ENCODE data around the gene GRHL3.

Gene GRHL3

GRCh38 chr1:24311741-24312140 lies 7.4 kb upstream of the GRHL3 start:
- Histone ChIP-seq H2BK5ac (ENCODE audit: low read length) (no peak overlapping the region), H3K4ac (ENCODE audit: low read length) (no peak overlapping the region), H3K23ac (ENCODE audit: low read depth, low read length, poor library complexity) (no peak overlapping the region), H3K14ac (ENCODE audit: low read length) (no peak overlapping the region), H2BK12ac (ENCODE audit: low read length) (no peak overlapping the region), H3K27me3 (ENCODE audit: control insufficient read depth in 3 of 3, insufficient read depth in 3 of 3, low read depth in 1 of 3, low read length in 3 of 3) (peaks cover 0 to 6% (median 0%) of the 10 kb centered on the region in 3 experiments), H3K4me3 (ENCODE audit: low read length in 2 of 2) (no peak overlapping the region), H3K36me3 (replicated peaks in 1 of 2; ENCODE audit: control insufficient read depth in 2 of 2, insufficient read depth in 2 of 2, low read length in 2 of 2) (no peaks in the 10 kb centered on the region), H3K9ac (ENCODE audit: low read depth, low read length, poor library complexity) (no peak overlapping the region), H2AFZ (ENCODE audit: low read length) (no peak overlapping the region), H3K18ac (ENCODE audit: low read length) (no peak overlapping the region), H2BK15ac (ENCODE audit: low read length) (no peak overlapping the region), H3K27ac (replicated peaks; ENCODE audit: low read length) (no peak overlapping the region), H4K91ac (ENCODE audit: low read depth, low read length, poor library complexity) (no peak overlapping the region), H2AK5ac (ENCODE audit: low read depth, low read length) (no peak overlapping the region), H4K8ac (ENCODE audit: low read depth, low read length) (no peak overlapping the region), H2BK120ac (ENCODE audit: low read depth, low read length) (no peak overlapping the region), H3K9me3 (replicated peaks in 1 of 2; ENCODE audit: control insufficient read depth in 2 of 2, insufficient read depth in 1 of 2, low read depth in 1 of 2, low read length in 2 of 2) (no peaks in the 10 kb centered on the region), H3K4me2 (ENCODE audit: insufficient read depth, low read length, poor library complexity, severe bottlenecking) (no peak overlapping the region), H3K79me1 (ENCODE audit: low read depth, low read length) (no peaks in the 10 kb centered on the region), H3K4me1 (ENCODE audit: control insufficient read depth in 2 of 2, insufficient read depth in 1 of 2, low read depth in 1 of 2, low read length in 2 of 2) (peaks cover 0 to 6% of the 10 kb centered on the region in 2 donors)
- no CpG with 5 or more reads among the region's 1 CpG for WGBS, 2 donors (ENCODE audit: extremely low coverage in 2 of 2, insufficient read length in 2 of 2, insufficient replicate concordance in 1 of 2)
- DNase-seq (ENCODE audit: low spot score), result no peak

- Histone ChIP-seq H3K4ac (ENCODE audit: low read length) (no peak overlapping the region), H3K4me2 (ENCODE audit: insufficient read depth, low read length, poor library complexity, severe bottlenecking) (no peak overlapping the region), H3K9me3 (replicated peaks in 1 of 2; ENCODE audit: control insufficient read depth in 2 of 2, insufficient read depth in 1 of 2, low read depth in 1 of 2, low read length in 2 of 2) (no peaks in the 10 kb centered on the region), H3K4me3 (ENCODE audit: low read length in 2 of 2) (no peak overlapping the region), H2BK120ac (ENCODE audit: low read depth, low read length) (no peak overlapping the region), H3K14ac (ENCODE audit: low read length) (no peak overlapping the region), H4K8ac (ENCODE audit: low read depth, low read length) (no peak overlapping the region), H3K4me1 (ENCODE audit: control insufficient read depth in 2 of 2, insufficient read depth in 1 of 2, low read depth in 1 of 2, low read length in 2 of 2) (peaks cover 0 to 5% of the 10 kb centered on the region in 2 donors), H3K23ac (ENCODE audit: low read depth, low read length, poor library complexity) (no peak overlapping the region), H2BK12ac (ENCODE audit: low read length) (no peak overlapping the region), H3K18ac (ENCODE audit: low read length) (no peak overlapping the region), H2BK5ac (ENCODE audit: low read length) (no peak overlapping the region), H3K9ac (ENCODE audit: low read depth, low read length, poor library complexity) (no peak overlapping the region), H4K91ac (ENCODE audit: low read depth, low read length, poor library complexity) (no peak overlapping the region), H3K27me3 (ENCODE audit: control insufficient read depth in 3 of 3, insufficient read depth in 3 of 3, low read depth in 1 of 3, low read length in 3 of 3) (peaks cover 2 to 39% (median 13%) of the 10 kb centered on the region in 3 experiments), H3K79me1 (ENCODE audit: low read depth, low read length) (no peaks in the 10 kb centered on the region), H2AK5ac (ENCODE audit: low read depth, low read length) (no peak overlapping the region), H3K36me3 (replicated peaks in 1 of 2; ENCODE audit: control insufficient read depth in 2 of 2, insufficient read depth in 2 of 2, low read length in 2 of 2) (no peaks in the 10 kb centered on the region), H2BK15ac (ENCODE audit: low read length) (no peak overlapping the region), H2AFZ (ENCODE audit: low read length) (no peak overlapping the region), H3K27ac (replicated peaks; ENCODE audit: low read length) (no peak overlapping the region)
- WGBS, 2 donors (ENCODE audit: extremely low coverage in 2 of 2, insufficient read length in 2 of 2, insufficient replicate concordance in 1 of 2), result no CpG with 5 or more reads among the region's 6 CpGs
- no peak for DNase-seq (ENCODE audit: low spot score)
Observed at GRCh38 chr1:24315391-24315790, 3.8 kb upstream of the GRHL3 start.

GRCh38 chr1:24316645-24317044 lies 2.5 kb upstream of the GRHL3 start:
- H3K27me3 ChIP-seq (ENCODE audit: control insufficient read depth in 3 of 3, insufficient read depth in 3 of 3, low read depth in 1 of 3, low read length in 3 of 3), result peaks cover 2 to 51% (median 25%) of the 10 kb centered on the region in 3 experiments
- no peaks in the 10 kb centered on the region for H3K36me3 ChIP-seq (replicated peaks in 1 of 2; ENCODE audit: control insufficient read depth in 2 of 2, insufficient read depth in 2 of 2, low read length in 2 of 2)
- no peak overlapping the region for H3K4ac ChIP-seq (ENCODE audit: low read length)
- no peak overlapping the region for H3K9ac ChIP-seq (ENCODE audit: low read depth, low read length, poor library complexity)
- no peak overlapping the region for H2AFZ ChIP-seq (ENCODE audit: low read length)
- H3K79me1 ChIP-seq (ENCODE audit: low read depth, low read length), result no peaks in the 10 kb centered on the region
- H2AK5ac ChIP-seq (ENCODE audit: low read depth, low read length), result no peak overlapping the region
- no peak for DNase-seq (ENCODE audit: low spot score)
- peaks cover 0 to 8% of the 10 kb centered on the region in 2 donors for H3K4me1 ChIP-seq (ENCODE audit: control insufficient read depth in 2 of 2, insufficient read depth in 1 of 2, low read depth in 1 of 2, low read length in 2 of 2)
- no peak overlapping the region for H3K14ac ChIP-seq (ENCODE audit: low read length)
- WGBS, 2 donors (ENCODE audit: extremely low coverage in 2 of 2, insufficient read length in 2 of 2, insufficient replicate concordance in 1 of 2), result no CpG with 5 or more reads among the region's 3 CpGs
- no peak overlapping the region for H4K91ac ChIP-seq (ENCODE audit: low read depth, low read length, poor library complexity)
- H2BK12ac ChIP-seq (ENCODE audit: low read length), result no peak overlapping the region
- no peak overlapping the region for H3K27ac ChIP-seq (replicated peaks; ENCODE audit: low read length)
- H3K4me2 ChIP-seq (ENCODE audit: insufficient read depth, low read length, poor library complexity, severe bottlenecking), result no peak overlapping the region
- H2BK15ac ChIP-seq (ENCODE audit: low read length), result no peak overlapping the region
- no peak overlapping the region for H3K18ac ChIP-seq (ENCODE audit: low read length)
- H2BK5ac ChIP-seq (ENCODE audit: low read length), result no peak overlapping the region
- no peak overlapping the region for H3K4me3 ChIP-seq (ENCODE audit: low read length in 2 of 2)
- H3K9me3 ChIP-seq (replicated peaks in 1 of 2; ENCODE audit: control insufficient read depth in 2 of 2, insufficient read depth in 1 of 2, low read depth in 1 of 2, low read length in 2 of 2), result no peaks in the 10 kb centered on the region
- no peak overlapping the region for H4K8ac ChIP-seq (ENCODE audit: low read depth, low read length)
- no peak overlapping the region for H3K23ac ChIP-seq (ENCODE audit: low read depth, low read length, poor library complexity)
- no peak overlapping the region for H2BK120ac ChIP-seq (ENCODE audit: low read depth, low read length)

- Histone ChIP-seq H3K79me1 (ENCODE audit: low read depth, low read length) (no peaks in the 10 kb centered on the region), H3K36me3 (replicated peaks in 1 of 2; ENCODE audit: control insufficient read depth in 2 of 2, insufficient read depth in 2 of 2, low read length in 2 of 2) (no peaks in the 10 kb centered on the region), H3K4me1 (ENCODE audit: control insufficient read depth in 2 of 2, insufficient read depth in 1 of 2, low read depth in 1 of 2, low read length in 2 of 2) (peaks cover 0 to 8% of the 10 kb centered on the region in 2 donors), H2BK5ac (ENCODE audit: low read length) (no peak overlapping the region), H3K4me3 (ENCODE audit: low read length in 2 of 2) (no peak overlapping the region), H3K4ac (ENCODE audit: low read length) (no peak overlapping the region), H2BK120ac (ENCODE audit: low read depth, low read length) (no peak overlapping the region), H4K91ac (ENCODE audit: low read depth, low read length, poor library complexity) (no peak overlapping the region), H3K4me2 (ENCODE audit: insufficient read depth, low read length, poor library complexity, severe bottlenecking) (no peak overlapping the region), H3K9me3 (replicated peaks in 1 of 2; ENCODE audit: control insufficient read depth in 2 of 2, insufficient read depth in 1 of 2, low read depth in 1 of 2, low read length in 2 of 2) (no peaks in the 10 kb centered on the region), H2AK5ac (ENCODE audit: low read depth, low read length) (no peak overlapping the region), H3K23ac (ENCODE audit: low read depth, low read length, poor library complexity) (no peak overlapping the region), H3K27ac (replicated peaks; ENCODE audit: low read length) (no peak overlapping the region), H2BK15ac (ENCODE audit: low read length) (no peak overlapping the region), H2BK12ac (ENCODE audit: low read length) (no peak overlapping the region), H3K14ac (ENCODE audit: low read length) (no peak overlapping the region), H3K18ac (ENCODE audit: low read length) (no peak overlapping the region), H3K27me3 (ENCODE audit: control insufficient read depth in 3 of 3, insufficient read depth in 3 of 3, low read depth in 1 of 3, low read length in 3 of 3) (peaks cover 2 to 56% (median 30%) of the 10 kb centered on the region in 3 experiments), H4K8ac (ENCODE audit: low read depth, low read length) (no peak overlapping the region), H3K9ac (ENCODE audit: low read depth, low read length, poor library complexity) (no peak overlapping the region), H2AFZ (ENCODE audit: low read length) (no peak overlapping the region)
- WGBS, 2 donors (ENCODE audit: extremely low coverage in 2 of 2, insufficient read length in 2 of 2, insufficient replicate concordance in 1 of 2), result no CpG with 5 or more reads among the region's 6 CpGs
- no peak for DNase-seq (ENCODE audit: low spot score)
Observed at GRCh38 chr1:24317081-24317480, 2.1 kb upstream of the GRHL3 start.

Measured in neuronal stem cell (in vitro differentiated cells).